Transverse colon (tissue), 4 donors: ENCODE results near the gene KRTAP10-10. TPM values are rescaled to one million over a fixed set of nuclear protein-coding genes. Genes with fewer than 3 reads are reported as not detected.

Source experiments
- DNase-seq: peaks from one replicate; pipeline ENCODE4 v3.0.0-alpha.2; 2019
- H3K27ac ChIP-seq, 4 donors: fragments of 200-600 bp; sonication (generic); 2 replicates each; pipeline ENCODE4 v1.5.1; 2016 to 2018; ENCODE audit warnings: inconsistent platforms in 4 of 4
- H3K27me3 ChIP-seq: fragments of 200-600 bp; sonication (generic); 2 replicates; pipeline ENCODE4 v1.5.1; 2017; ENCODE audit warnings: inconsistent platforms
- H3K36me3 ChIP-seq, 4 donors: fragments of 200-600 bp; sonication (generic); 2 replicates each; pipeline ENCODE4 v1.5.1; 2017 to 2019; ENCODE audit warnings: inconsistent platforms in 4 of 4
- H3K4me1 ChIP-seq, 4 donors: fragments of 200-600 bp; sonication (generic); 2 replicates each; pipeline ENCODE4 v1.5.1; 2017 to 2020; ENCODE audit warnings: inconsistent platforms in 4 of 4
- H3K4me3 ChIP-seq, 4 donors: fragments of 200-600 bp; sonication (generic); 1 replicate in 1 of 4; 2 replicates in 3 of 4; pipeline versions ENCODE4 v1.5.1 to v1.6.1; 2017 to 2019; ENCODE audit warnings: inconsistent platforms in 4 of 4
- H3K9me3 ChIP-seq, 2 donors: fragments of 200-600 bp; sonication (generic); 2 replicates each; pipeline ENCODE4 v1.5.1; 2017 to 2019; ENCODE audit warnings: inconsistent platforms in 2 of 2
- CTCF ChIP-seq, 5 experiments: fragments of 200-600 bp in 3 of 5; fragments of 450-650 bp in 2 of 5; sonication (generic) in 3 of 5; IDR thresholded peaks; 1 replicate in 2 of 5; 2 replicates in 3 of 5; pipeline ENCODE4 v1.5.1; 2016 to 2017; ENCODE audit warnings: antibody characterized with exemption in 5 of 5, inconsistent platforms in 3 of 5, mild to moderate bottlenecking in 2 of 5, moderate library complexity in 1 of 5
- EP300 ChIP-seq: sonication (generic); formaldehyde crosslinking; IDR thresholded peaks from one replicate; pipeline ENCODE4 v1.6.1; 2017; ENCODE audit warnings: antibody characterized with exemption, low read depth
- POLR2A ChIP-seq: fragments of 450-650 bp; IDR thresholded peaks from one replicate; pipeline ENCODE4 v1.6.1; 2016; ENCODE audit warnings: antibody characterized with exemption, mild to moderate bottlenecking, moderate library complexity
- POLR2AphosphoS5 ChIP-seq, 3 donors: sonication (generic); formaldehyde crosslinking; IDR thresholded peaks; one replicate each; pipeline ENCODE4 v1.6.1; 2016; ENCODE audit warnings: antibody characterized with exemption in 3 of 3
- WGBS, 2 donors: methylation state at CpG; one replicate each; pipeline ENCODE4 v1.1.5; 2018; ENCODE audit warnings: low coverage in 1 of 2; 5-methylcytosine and 5-hydroxymethylcytosine counted together
- in situ Hi-C, 4 donors: fragments of 200-750 bp; cut with MboI; loops; one replicate each; pipeline versions ENCODE4 v1.15.0 to v1.15.1; 2017; ENCODE audit warnings: low sequenced_read_pairs in 3 of 4, low pct_ligation_motif_present in 1 of 4, low pct_unique_long_range_greater_than_20kb in 1 of 4
- intact Hi-C: fragments of 100-400 bp; cut with DNase I; formaldehyde crosslinking; loops from one replicate; pipeline ENCODE4 v1.15.1; 2023; ENCODE audit warnings: low total_unique reads
- total RNA-seq, 4 donors: library from RNA; depleted of rRNA; stranded (reverse); fragments of >200 nt; gene quantifications; one replicate each; pipeline ENCODE4 v1.1.0, GENCODE V29; 2016

The KRTAP10-10 gene
- total RNA-seq, 4 donors from 2014 or later: not detected

GRCh38 chr21:44647222-44647552 is 10.0 kb downstream of the KRTAP10-10 start:
- TF ChIP-seq POLR2AphosphoS5 (IDR thresholded peaks at IDR 0.05): no peak
- TF ChIP-seq CTCF (IDR thresholded peaks at IDR 0.05): no peak
- TF ChIP-seq EP300: no peak
- no peak for TF ChIP-seq POLR2A
- H3K27ac ChIP-seq: no peak overlapping the region
- H3K36me3 ChIP-seq: no peaks in the 10 kb centered on the region
- no peaks in the 10 kb centered on the region for H3K4me1 ChIP-seq
- intact Hi-C loops: no loop called here
- in situ Hi-C loops: no loop called here
- WGBS, 2 donors: 58% methylated on average over 8 of the region's 8 CpGs; no CpG with 5 or more reads in 1 of the 2 donors
- DNase-seq: no peak
- H3K27me3 ChIP-seq: peaks cover 7% of the 10 kb centered on the region
- peaks cover 0 to 4% of the 10 kb centered on the region in 2 donors for H3K9me3 ChIP-seq
- no peak overlapping the region for H3K4me3 ChIP-seq

GRCh38 chr21:44648557-44649311 is 11.6 kb downstream of the KRTAP10-10 start:
- Histone ChIP-seq H3K9me3 (peaks cover 0 to 4% of the 10 kb centered on the region in 2 donors), H3K27me3 (peaks cover 7% of the 10 kb centered on the region), H3K27ac (no peak overlapping the region), H3K4me3 (no peak overlapping the region), H3K36me3 (no peaks in the 10 kb centered on the region), H3K4me1 (no peaks in the 10 kb centered on the region)
- in situ Hi-C loops: no loop called here
- intact Hi-C loops: no loop called here
- TF ChIP-seq POLR2AphosphoS5 (IDR thresholded peaks at IDR 0.05) (no peak), EP300 (no peak), CTCF (IDR thresholded peaks at IDR 0.05) (no peak), POLR2A (no peak)
- no peak for DNase-seq
- WGBS, 2 donors: 75% methylated on average over 27 of the region's 33 CpGs; no CpG with 5 or more reads in 1 of the 2 donors

GRCh38 chr21:44649521-44650100 is 12.5 kb downstream of the KRTAP10-10 start:
- WGBS, 2 donors: 60 to 81% methylated on average over 1 to 18 of the region's 18 CpGs
- in situ Hi-C loops (no loop called here), intact Hi-C loops (no loop called here)
- DNase-seq: no peak
- Histone ChIP-seq H3K9me3 (peaks cover 0 to 4% of the 10 kb centered on the region in 2 donors), H3K4me1 (no peaks in the 10 kb centered on the region), H3K36me3 (no peaks in the 10 kb centered on the region), H3K4me3 (no peak overlapping the region), H3K27ac (no peak overlapping the region), H3K27me3 (peaks cover 7% of the 10 kb centered on the region)
- TF ChIP-seq POLR2AphosphoS5 (IDR thresholded peaks at IDR 0.05): no peak
- TF ChIP-seq EP300: no peak
- no peak for TF ChIP-seq POLR2A
- no peak for TF ChIP-seq CTCF (IDR thresholded peaks at IDR 0.05)

GRCh38 chr21:44650265-44650972 is 13.3 kb downstream of the KRTAP10-10 start:
- H3K27me3 ChIP-seq: peaks cover 7% of the 10 kb centered on the region
- TF ChIP-seq EP300 (no peak), POLR2AphosphoS5 (IDR thresholded peaks at IDR 0.05) (no peak), POLR2A (no peak), CTCF (IDR thresholded peaks at IDR 0.05) (no peak)
- DNase-seq: no peak
- H3K27ac ChIP-seq: no peak overlapping the region
- 67 to 92% methylated on average over 1 to 20 of the region's 20 CpGs for WGBS, 2 donors
- in situ Hi-C loops: no loop called here
- no peaks in the 10 kb centered on the region for H3K9me3 ChIP-seq
- no peak overlapping the region for H3K4me3 ChIP-seq
- H3K4me1 ChIP-seq: no peaks in the 10 kb centered on the region
- intact Hi-C loops: no loop called here
- no peaks in the 10 kb centered on the region for H3K36me3 ChIP-seq
